ENCODE data around the gene DLG1.
"Not testable (repeated sequence)": the region's sequence is repeated elsewhere in the genome, so short reads cannot be mapped to it uniquely, and the experiment has no call there.

Gene DLG1

DNA sequence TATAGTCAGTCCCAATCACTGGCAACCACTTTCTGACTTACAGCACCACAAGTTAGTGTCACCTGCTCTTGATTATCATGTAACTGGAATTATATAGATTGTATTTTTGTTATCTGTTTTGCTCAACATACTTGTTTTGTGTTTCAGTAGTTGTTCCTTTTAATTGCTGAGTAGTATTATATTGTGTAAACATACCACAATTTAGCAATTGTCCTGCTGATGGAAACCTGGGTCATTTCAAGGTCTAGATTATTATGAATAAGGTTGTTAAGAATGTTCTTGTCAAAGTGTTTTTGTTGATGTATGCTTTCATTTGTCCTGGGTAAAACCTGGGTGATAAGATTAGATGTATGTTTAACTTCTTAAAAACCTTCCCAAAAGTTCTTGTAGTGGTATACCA is 186.7 kb downstream of the DLG1 start:
- FAIRE-seq, result no peak

DNA sequence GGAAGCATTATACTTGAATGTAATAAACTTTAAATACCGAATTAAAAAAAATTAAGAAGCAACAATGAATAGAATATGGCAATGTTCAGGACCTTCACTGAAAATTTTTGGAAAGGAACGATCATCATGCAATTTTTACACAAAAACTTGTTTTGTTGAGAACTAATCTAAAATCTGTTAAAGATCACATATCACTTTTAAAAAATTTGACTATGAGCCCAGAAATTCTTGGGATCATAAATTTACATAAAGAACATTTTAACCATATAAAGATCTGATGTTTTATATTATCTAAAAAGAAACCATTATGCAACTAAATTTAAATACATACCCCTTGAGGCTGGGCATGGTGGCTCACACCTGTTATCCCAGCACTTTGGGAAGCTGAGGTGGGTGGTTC is 192.6 kb downstream of the DLG1 start:
- DNase-seq (ENCODE audit: low spot score), result no peak
- no peak for FAIRE-seq

More for the DNA sequence above, 186.7 kb downstream of the DLG1 start:
- no peak for DNase-seq (ENCODE audit: low spot score)

DNA sequence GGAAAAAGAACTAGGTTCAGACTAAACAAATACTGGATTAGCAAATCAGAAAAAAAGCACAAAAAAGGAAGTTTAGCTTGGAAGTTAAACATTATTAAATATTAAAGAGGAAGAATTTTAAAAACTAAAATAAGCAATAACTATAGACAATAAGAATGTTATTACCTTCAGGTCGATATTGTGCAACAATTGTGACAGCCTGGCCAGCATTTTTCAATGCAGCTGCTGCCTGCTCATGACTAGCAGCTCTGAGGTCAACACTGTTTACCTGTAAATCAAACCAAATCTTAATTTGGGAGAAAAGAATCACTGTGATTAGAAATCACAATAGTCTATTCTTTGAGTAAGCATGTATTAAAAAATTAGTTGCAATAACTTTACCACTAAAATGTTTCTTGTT is 193.7 kb downstream of the DLG1 start:
- FAIRE-seq (no peak), DNase-seq (ENCODE audit: low spot score) (no peak)

DNA sequence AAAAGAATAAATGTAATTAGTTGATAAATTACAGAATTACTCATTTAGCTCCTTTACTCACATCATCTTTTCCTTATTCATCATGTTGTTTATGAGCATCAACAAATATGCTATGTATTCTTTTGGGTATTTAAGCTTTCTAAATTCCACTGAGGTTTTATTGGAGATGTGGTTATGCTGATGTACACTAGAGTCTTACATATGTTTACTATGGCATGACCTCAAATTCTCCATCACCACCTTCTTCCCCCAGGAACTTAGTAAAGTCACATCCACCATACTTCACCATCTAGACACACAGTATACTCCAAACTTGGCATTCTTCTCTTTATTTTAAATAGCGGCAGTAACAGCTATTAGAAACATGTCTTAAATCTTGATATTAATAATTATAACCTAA is 194.6 kb downstream of the DLG1 start:
- FAIRE-seq, result no peak
- DNase-seq (ENCODE audit: low spot score), result no peak

DNA sequence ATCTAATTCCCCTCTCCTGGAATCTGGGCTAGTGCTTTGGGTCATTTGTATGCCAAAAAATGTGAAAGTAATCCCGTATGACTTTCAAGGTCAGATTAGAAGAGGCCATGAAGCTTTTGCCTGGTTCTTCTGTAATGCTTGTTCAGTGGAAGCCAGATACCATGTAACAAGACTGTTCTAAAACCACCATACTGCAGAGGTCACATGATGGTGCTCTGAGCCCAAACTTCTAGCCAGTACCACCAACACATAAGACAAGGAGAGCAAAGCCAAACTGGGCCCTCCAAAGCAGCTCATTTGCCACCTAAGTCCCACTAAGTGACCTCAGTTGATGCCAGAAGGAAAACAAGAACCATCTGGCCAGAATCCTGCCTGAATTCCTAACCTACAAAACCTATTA is 204.5 kb downstream of the DLG1 start:
- DNase-seq (ENCODE audit: low spot score) (no peak), FAIRE-seq (no peak)

DNA sequence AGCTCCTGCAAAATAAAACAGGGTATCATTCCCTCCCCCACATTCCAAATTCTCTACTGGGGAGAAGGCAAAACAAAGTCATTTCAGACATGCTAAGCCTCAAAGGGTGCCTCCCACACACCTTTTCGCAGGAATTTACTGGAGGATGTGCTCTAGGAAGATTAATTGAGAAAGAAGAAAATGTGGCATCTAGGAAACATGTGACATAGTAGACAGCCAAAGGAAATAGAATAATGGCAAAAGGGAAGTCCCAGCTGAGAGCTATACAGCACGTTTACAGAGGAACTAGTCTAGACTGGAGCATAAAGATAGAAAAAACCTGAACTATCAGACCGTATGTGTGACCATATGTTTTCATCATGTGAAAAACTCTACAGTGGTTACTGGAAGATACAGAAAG is 210.0 kb downstream of the DLG1 start:
- no peak for FAIRE-seq
- DNase-seq (ENCODE audit: low spot score), result no peak

DNA sequence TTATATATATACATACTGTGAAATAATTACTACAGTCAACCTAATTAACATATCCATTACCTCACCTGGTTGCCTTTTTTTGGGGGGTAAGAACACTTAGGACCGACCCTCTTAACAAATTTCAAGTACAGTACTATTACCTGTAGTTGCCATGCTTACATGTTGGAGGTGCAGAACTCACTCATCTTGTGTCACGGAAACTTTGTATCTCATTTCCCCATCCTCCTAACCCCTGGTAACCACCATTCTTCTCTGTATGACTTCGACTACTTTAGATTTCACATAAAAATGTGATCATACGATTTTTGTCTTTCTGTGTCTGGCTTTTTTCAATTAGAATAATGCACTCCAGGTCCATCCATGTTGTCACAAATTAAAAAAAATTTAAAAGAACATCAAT is 213.3 kb downstream of the DLG1 start:
- DNase-seq (ENCODE audit: low spot score), result no peak

DNA sequence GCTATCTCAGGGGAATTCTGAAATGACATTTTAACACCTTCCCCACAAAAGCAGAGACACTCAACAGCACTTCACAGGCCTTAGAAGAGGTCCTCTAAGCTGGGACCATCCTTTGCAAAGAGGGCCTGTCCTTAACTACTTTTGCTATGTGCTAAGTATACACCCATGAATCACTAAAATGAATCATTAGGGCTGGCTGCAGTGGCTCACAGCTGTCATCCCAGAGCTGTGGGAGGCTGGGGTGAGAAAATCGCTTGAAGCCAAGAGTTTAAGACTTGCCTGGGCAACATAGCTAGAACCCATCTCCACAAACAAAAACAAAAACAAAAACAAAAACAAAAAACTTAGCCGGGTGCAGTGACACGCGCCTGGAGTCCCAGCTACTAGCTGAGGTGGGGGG is 214.9 kb downstream of the DLG1 start:
- DNase-seq (ENCODE audit: low spot score) (peak; percentile 60), FAIRE-seq (peak; percentile 71)

More for the DNA sequence above, 213.3 kb downstream of the DLG1 start:
- FAIRE-seq, result no peak

DNA sequence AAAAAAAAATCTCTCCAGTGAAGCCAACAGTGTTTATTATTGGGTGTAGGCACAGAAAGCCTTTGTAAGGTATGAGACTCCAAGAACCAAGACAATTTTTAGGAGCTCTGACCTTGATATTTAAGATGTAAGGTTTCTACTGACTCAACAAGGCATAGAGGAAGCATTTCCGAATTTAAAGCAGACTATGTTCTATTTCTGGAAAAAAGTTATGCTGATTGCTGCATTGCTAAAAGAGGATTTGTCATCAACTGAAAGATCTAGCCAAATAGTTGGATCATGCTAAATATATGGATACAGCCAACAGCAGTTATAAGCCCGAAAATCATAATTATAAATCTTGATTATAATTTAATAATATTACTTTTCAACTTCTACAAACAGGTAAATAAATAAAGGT is 215.5 kb downstream of the DLG1 start:
- FAIRE-seq (no peak), DNase-seq (ENCODE audit: low spot score) (no peak)

DNA sequence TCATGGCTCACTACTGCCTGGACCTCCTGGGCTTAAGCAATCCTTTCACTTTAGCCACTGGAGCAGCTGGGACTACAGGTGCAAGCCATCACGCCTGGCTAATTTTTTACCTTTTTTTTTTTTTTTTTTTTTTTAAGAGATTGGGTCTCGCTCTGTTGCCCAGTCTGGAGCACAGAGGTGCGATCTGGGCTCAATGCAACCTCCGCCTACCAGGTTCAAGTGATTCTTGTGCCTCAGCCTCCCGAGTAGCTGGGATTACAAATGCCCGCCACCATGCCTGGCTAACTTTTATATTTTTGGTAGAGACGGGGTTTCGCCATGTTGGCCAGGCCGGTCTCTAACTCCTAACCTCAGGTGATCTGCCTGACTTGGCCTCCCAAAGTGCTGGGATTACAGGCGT is 218.1 kb downstream of the DLG1 start:
- DNase-seq (ENCODE audit: low spot score) (no peak), FAIRE-seq (no peak)

DNA sequence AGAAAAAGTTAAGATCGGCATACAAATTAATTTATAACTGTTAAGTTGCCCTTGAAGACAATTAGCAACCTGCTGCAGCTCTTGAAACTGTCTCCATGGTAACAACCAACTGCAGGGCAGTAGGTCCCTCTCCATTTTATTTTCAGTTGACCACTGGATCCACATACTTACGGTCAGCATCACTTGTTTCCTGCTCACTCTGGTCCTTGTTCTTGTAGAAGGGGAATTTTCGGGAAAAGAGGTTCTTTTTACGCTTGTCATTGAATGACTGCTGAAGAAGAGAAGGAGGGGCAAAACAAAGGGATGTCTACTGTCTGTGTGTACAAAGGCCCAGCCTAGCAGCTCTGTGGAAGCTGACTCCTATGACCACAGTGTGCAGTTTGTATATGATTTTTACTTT is 222.0 kb downstream of the DLG1 start:
- DNase-seq (ENCODE audit: low spot score) (no peak), FAIRE-seq (no peak)

DNA sequence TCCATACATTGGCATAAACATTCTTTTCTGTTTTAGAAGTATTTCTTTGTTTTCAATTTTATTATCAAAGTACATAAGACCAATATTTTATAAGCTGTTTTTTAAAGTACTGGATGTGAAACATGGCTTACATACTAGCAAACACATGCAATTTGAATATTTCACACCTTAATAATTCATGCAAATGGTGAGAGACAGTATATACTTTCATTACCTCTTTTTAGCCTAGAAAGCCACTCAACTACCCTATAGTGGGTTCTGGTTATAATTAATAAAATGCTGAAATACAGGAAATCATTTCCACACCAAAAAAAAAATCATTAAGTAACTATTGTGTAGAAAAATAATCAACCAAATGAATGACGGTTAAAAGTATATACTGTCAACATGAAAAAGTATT is 230.3 kb downstream of the DLG1 start:
- FAIRE-seq (no peak), DNase-seq (ENCODE audit: low spot score) (no peak)

DNA sequence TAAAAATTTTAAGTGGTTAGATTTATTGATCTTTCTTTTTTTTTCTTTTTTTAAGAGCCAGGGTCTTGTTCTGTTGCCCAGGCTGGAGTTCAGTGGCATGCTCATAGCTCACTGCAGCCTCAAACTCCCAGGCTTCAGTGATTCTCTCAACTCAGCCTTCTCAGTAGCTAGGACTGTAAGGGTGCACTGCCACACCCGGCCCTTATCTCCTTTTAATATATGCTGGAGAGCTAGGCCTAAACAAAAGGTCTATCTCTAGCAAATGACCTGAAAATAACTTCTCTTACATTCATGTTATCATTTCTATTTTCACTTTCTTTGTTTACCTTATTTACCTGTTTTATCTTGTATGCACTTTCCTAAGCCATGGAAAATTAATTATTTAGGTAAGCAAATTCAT is 233.6 kb downstream of the DLG1 start:
- DNase-seq (ENCODE audit: low spot score) (no peak), FAIRE-seq (no peak)

DNA sequence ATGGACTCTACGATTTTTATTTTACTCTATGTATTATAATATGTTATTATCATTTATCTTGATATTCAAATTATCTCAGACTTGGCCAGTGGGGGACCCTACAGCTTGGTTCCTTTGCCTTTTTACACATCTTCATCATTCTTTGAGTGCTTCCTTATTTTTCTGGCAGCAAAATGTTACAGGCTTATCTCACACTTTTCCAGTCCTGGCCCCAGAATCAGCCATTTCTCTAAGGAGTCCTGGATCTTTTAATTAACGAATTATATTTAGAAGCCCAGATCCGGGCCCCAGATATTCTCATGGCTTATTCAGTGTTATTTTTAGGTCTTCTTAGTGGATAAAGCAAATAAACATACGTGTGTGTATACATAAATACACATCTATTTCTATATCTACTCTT is 236.0 kb downstream of the DLG1 start:
- FAIRE-seq (no peak), DNase-seq (ENCODE audit: low spot score) (no peak)

DNA sequence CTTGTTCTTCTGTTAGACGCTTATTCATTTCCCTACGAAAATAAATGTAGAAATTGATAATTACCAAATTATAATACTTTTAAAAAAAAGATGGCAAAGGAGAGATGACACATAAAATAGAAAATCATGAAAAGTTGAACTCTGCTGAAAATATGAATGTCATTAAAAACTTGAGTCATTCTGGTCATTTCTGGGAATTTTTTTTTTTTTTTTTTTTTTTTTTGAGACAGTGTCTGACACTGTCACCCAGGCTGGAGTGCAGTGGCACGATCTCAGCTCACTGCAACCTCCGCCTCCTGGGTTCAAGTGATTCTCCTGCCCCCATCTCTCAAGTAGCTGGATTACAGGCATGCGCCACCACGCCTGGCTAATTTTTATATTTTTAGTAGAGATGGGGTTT is 246.8 kb downstream of the DLG1 start:
- not testable (repeated sequence) for DNase-seq (ENCODE audit: low spot score); FAIRE-seq

DNA sequence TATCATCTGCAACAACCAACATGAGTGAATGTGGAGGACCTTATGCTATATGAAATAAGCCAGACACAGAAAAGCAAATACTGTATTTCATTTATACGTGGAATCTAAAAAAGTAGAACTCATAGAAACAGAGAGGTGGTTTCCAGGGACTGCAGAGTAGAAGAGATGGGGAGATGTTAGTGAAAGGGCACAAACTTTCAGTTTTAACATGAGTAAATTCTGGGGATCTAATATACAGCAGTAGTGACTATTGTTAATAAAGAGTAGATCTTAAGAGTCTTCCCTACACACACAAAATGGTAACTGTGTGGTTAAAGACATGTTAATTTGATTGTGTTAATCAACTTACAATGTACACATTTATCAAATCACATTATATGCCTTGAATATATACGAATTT is 247.9 kb downstream of the DLG1 start:
- DNase-seq (ENCODE audit: low spot score), result no peak
- no peak for FAIRE-seq

DNA sequence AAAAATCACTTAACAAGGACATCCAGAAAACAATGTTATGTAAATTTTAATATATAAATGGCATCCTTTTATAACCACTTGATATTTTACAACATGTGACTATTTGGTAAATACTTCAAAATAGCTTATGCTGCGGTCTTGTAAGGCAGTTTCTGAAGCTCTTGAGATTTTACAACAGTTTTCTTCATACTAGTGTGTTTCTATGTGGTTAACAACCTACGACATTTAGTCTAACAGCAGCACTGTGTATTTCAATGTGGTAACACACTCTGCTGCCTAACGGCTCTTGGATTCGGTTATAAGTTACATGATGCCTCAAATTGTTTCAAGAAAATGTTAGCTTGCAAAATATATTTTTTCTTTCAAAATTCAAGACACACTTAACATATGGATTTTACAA is 255.9 kb downstream of the DLG1 start:
- FAIRE-seq, result no peak

DNA sequence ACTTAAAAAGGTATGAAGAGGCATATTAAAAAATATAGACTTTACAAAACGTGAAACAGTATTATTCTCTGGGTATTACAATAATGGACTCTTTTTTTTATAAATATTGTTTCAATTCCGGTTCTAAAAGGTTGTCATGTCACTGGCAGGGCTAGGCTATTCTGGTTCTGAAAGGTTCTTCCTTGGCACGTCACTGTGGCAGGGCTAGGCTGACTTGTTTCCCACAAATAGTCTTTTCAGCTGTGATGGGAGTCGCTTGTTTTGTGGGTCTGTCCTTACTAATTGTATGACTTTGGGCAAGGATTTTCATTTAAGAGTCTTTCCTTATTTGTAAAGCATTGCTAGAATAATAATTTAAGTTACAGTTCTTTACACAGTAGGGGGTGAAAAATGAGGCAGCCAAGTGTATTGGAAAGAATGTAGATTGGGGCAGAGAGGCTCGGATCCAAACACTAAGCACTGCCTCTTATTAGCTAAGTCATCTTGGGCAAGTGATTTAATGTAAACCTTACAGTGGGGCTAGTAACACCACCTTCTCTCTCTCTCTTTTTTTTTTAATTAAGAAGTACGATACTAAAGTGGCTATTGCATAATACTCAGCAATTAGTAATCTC is 256.4 kb downstream of the DLG1 start:
- no peak for FAIRE-seq
- DNase-seq (ENCODE audit: low spot score), result no peak

More for the DNA sequence above, 255.9 kb downstream of the DLG1 start:
- DNase-seq (ENCODE audit: low spot score), result no peak

DNA sequence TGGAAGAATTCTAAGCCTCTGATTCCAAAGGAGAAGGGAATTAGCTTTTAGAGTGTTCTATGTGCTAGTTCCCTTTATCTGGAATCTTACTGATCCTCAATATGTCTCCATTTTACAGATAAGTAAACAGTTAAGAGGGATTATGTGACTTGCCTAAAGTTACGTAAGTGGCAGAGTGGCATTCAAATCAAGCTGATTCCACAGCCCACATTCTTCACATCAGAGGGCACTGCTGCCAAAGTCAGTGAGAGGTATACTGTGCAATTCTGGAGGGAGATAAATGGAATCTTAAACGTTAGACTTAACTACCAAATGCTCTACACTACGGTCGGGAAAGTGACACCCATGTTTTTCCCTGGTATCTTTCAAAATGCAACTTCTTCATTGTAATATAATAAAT is 257.8 kb downstream of the DLG1 start:
- DNase-seq (ENCODE audit: low spot score) (no peak), FAIRE-seq (no peak)

DNA sequence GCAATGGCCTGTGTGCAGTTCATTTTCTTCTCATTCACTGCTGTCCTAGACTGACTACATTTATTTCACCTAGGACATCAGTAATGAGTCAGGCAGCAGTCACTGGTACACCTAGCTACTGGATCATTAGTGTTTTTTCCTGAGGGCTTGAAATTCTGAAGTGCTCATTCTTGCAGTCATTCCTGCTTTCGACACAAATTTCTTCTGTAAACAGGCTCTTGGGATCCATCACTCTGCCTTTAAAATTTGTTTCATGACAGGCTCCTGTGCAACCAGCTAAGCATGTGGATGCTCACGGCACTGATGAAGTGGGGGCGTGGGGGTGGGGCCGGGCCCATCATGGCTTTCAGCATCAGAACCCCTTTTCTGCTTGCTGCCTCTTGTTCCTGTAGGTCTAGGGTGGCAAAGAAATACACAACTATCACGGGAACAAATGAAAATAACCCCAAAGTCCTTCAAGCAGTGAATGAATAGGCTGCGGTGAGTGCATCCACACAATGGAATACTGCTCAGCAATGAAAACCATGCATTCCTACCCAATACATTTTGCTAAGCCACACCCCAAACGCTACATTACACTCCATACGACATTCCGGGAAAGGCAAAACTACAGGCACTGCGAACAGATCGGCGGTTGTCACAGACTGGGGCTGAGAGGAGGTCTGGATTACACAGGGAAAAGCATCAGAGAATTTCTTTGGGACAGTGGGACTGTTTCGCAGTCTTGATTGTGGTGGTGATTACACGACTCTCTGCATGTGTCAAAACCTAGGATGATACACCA is 259.5 kb downstream of the DLG1 start:
- FAIRE-seq, result no peak
- DNase-seq (ENCODE audit: low spot score), result no peak

DNA sequence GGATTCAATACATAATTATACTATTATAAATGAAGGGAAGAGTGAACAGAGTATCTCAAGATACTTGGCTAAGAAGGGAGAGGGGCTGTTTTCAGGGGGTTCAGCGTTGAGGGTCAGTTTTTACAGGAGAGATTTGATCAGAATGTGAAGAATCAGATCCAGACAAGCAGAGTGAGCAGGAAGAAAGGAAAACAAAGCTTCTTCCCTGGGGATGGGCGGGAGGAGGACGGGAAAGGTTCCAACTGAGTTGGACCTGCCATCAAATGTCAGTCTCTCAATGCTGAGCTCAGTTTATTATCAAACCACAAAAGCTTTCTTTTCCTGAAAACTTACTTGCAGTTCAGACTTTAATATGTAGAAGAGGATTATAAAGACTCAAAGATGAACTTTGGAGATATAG is 262.8 kb downstream of the DLG1 start:
- no peak for FAIRE-seq
- DNase-seq (ENCODE audit: low spot score), result no peak

DNA sequence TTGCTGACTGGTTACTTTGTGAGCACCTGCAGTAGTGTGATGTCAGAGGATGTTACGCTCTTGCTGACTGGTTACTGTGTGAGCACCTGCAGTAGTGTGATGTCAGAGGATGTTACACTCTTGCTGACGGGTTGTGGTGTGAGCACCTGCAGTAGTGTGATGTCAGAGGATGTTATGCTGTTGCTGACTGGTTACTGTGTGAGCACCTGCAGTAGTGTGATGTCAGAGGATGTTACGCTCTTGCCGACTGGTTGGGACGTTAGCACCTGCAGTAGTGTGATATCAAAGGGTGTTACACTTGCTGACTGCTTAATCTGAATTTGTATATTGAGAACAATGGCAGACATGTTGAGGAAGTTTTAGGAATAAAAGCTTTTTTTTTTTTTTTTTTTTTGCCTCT is 263.6 kb downstream of the DLG1 start:
- not testable (repeated sequence) for FAIRE-seq; DNase-seq (ENCODE audit: low spot score)

DNA sequence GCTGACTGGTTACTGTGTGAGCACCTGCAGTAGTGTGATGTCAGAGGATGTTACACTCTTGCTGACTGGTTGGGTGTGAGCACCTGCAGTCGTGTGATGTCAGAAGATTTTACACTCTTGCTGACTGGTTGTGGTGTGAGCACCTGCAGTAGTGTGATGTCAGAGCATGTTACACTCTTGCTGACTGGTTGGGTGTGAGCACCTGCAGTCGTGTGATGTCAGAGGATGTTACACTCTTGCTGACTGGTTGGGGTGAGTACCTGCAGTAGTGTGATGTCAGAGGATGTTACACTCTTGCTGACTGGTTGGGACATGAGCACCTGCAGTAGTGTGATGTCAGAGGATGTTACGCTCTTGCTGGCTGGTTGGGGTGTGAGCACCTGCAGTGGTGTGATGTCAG is 264.6 kb downstream of the DLG1 start:
- not testable (repeated sequence) for DNase-seq (ENCODE audit: low spot score); FAIRE-seq

Measured in RCC 7860 (cell line).